Adrenal gland (tissue), 5 donors: ENCODE data around the gene PPP3CA.

Experiments
- POLR2A ChIP-seq, 2 donors: fragments of 450-650 bp; IDR thresholded peaks; one replicate each; pipeline ENCODE4 v1.6.1; 2017; ENCODE audit warnings: antibody characterized with exemption in 2 of 2, mild to moderate bottlenecking in 2 of 2, moderate library complexity in 1 of 2
- TF ChIP-seq, protein P1 (sequence below), 6 experiments: fragments of 450-650 bp in 4 of 6; fragments of 200-600 bp in 2 of 6; sonication (generic) in 1 of 6; IDR thresholded peaks; 1 replicate in 5 of 6; 2 replicates in 1 of 6; pipeline versions ENCODE4 v1.5.1 to v1.8.0; 2016 to 2021; ENCODE audit warnings: antibody characterized with exemption in 6 of 6, mild to moderate bottlenecking in 2 of 6, moderate library complexity in 1 of 6
- donor health status: DM: no; HTN: no; CAD: no.

DNA sequence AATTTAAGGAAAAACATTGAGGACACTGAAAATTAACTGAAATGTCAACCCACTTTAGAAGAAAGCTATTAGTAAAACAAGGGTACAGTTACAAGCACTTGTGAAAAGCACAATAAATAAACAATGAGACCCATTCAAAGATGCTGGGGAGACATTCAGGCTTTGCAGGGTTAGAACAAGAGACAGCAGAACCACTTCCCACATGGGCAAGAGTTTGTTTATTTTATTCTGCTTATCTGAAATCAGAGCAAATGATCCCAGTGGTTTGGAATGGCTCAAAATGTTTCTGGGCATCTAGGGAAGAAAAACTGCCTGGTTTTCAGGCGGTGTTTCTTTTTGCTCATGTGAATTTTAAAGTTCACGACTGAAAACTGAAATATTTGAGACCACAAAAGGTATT is 42.4 kb downstream of the PPP3CA start:
- TF ChIP-seq, protein P1, sequence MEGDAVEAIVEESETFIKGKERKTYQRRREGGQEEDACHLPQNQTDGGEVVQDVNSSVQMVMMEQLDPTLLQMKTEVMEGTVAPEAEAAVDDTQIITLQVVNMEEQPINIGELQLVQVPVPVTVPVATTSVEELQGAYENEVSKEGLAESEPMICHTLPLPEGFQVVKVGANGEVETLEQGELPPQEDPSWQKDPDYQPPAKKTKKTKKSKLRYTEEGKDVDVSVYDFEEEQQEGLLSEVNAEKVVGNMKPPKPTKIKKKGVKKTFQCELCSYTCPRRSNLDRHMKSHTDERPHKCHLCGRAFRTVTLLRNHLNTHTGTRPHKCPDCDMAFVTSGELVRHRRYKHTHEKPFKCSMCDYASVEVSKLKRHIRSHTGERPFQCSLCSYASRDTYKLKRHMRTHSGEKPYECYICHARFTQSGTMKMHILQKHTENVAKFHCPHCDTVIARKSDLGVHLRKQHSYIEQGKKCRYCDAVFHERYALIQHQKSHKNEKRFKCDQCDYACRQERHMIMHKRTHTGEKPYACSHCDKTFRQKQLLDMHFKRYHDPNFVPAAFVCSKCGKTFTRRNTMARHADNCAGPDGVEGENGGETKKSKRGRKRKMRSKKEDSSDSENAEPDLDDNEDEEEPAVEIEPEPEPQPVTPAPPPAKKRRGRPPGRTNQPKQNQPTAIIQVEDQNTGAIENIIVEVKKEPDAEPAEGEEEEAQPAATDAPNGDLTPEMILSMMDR (IDR thresholded peaks at IDR 0.05): no peak
- no peak for TF ChIP-seq POLR2A (IDR thresholded peaks at IDR 0.05)
